Adipocyte (in vitro differentiated cells): Measurements from ENCODE around the gene LGR5.
A peak's percentile ranks its signal among the peaks of the same experiment; 100 is the strongest.

Experiments used
- DNase-seq: peaks from one replicate; pipeline ENCODE4 v3.0.0-alpha.2; 2015; ENCODE audit warnings: low read depth
- H3K27me3 ChIP-seq: replicated peaks from 2 replicates; pipeline ENCODE4 v1.7.0; 2013; ENCODE audit warnings: mild to moderate bottlenecking, low read length, moderate library complexity; ENCODE audit not compliant: control insufficient read depth, insufficient read depth
- H3K36me3 ChIP-seq: 2 replicates; pipeline ENCODE4 v1.7.0; 2013; ENCODE audit warnings: low read length, mild to moderate bottlenecking, moderate library complexity; ENCODE audit not compliant: control insufficient read depth, insufficient read depth, severe bottlenecking
- H3K4me1 ChIP-seq: 2 replicates; pipeline ENCODE4 v1.7.0; 2013; ENCODE audit warnings: mild to moderate bottlenecking, low read length, moderate library complexity; ENCODE audit not compliant: control insufficient read depth, insufficient read depth
- H3K4me3 ChIP-seq: 2 replicates; pipeline ENCODE4 v1.7.0; 2013; ENCODE audit warnings: mild to moderate bottlenecking, low read length, moderate library complexity
- H3K9ac ChIP-seq: 2 replicates; pipeline ENCODE4 v1.7.0; 2013; ENCODE audit warnings: mild to moderate bottlenecking, low read length, moderate library complexity
- H3K9me3 ChIP-seq: 2 replicates; pipeline ENCODE4 v1.7.0; 2013; ENCODE audit warnings: mild to moderate bottlenecking, low read length, moderate library complexity; ENCODE audit not compliant: control insufficient read depth

Gene LGR5

GRCh38 chr12:71521125-71521524, 81.5 kb downstream of the LGR5 start:
- DNase-seq: no peak
- Histone ChIP-seq H3K36me3 (no peaks in the 10 kb centered on the region), H3K9me3 (no peaks in the 10 kb centered on the region), H3K27me3 (no peaks in the 10 kb centered on the region), H3K4me3 (no peak overlapping the region), H3K4me1 (no peaks in the 10 kb centered on the region), H3K9ac (no peak overlapping the region)

DNA sequence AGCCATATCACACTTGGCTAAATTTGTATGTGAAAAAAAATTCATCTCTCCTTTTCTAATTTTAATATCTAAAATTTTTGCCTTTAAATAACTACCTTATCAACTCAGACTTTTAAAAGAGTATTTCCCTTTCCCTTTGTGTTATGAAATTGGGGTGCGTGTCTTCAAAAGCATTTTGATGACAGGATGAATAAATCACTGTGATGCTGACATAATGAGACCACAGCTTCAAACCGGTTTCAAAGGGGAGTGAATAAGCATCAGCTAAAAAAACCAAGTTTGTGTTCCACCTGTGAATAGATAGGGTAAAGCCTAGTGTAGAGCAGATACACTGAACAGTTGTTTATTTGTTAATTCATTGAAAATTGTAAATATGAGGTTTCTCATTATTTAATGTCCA, 85.0 kb downstream of the LGR5 start:
- Histone ChIP-seq H3K9me3 (peaks cover 4% of the 10 kb centered on the region), H3K27me3 (no peaks in the 10 kb centered on the region), H3K9ac (no peak overlapping the region), H3K4me3 (no peak overlapping the region), H3K36me3 (no peaks in the 10 kb centered on the region), H3K4me1 (no peaks in the 10 kb centered on the region)
- DNase-seq: no peak

GRCh38 chr12:71533703-71534102, 94.1 kb downstream of the LGR5 start:
- Histone ChIP-seq H3K9me3 (no peaks in the 10 kb centered on the region), H3K36me3 (no peaks in the 10 kb centered on the region), H3K9ac (no peak overlapping the region), H3K4me3 (no peak overlapping the region), H3K27me3 (no peaks in the 10 kb centered on the region), H3K4me1 (no peaks in the 10 kb centered on the region)
- no peak for DNase-seq

- H3K9ac ChIP-seq: no peak overlapping the region
- H3K4me3 ChIP-seq: no peak overlapping the region
Measured at GRCh38 chr12:71536279-71536938, 96.8 kb downstream of the LGR5 start.

DNA sequence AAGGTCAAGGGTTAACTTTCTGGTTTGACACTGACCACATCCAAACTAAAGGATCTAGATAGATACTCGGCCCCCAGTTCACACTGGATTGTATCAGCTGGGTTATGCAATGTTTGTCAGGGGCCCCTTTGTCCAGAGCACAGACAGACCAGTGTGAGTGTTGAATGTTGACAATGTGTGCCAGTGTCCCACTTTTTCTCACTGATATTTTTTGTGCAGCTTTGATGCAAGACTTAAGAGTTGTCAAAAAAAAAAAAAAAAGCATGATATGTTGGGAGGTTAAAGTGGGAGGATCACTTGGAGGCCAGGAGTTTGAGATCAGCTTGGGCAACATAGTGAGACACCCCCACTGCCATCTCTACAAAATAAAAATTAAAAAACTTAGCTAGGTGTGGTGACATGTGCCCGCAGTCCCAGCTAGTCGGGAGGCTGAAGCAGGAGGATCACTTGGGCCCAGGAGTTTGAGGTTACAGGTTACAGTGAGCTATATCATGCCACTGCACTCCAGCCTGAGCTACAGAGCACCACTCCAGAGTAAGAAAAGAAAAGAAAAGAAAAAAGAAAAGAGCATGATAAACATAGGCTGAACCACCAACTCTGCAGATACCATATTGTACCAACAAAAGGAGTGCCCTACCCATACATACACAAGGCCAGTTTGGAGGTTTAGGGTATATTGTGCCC, 97.5 kb downstream of the LGR5 start:
- Histone ChIP-seq H3K4me1 (no peaks in the 10 kb centered on the region), H3K27me3 (no peaks in the 10 kb centered on the region), H3K9me3 (no peaks in the 10 kb centered on the region), H3K9ac (no peak overlapping the region), H3K4me3 (no peak overlapping the region), H3K36me3 (no peaks in the 10 kb centered on the region)
- no peak for DNase-seq

More at GRCh38 chr12:71536279-71536938, 96.8 kb downstream of the LGR5 start:
- Histone ChIP-seq H3K36me3 (no peaks in the 10 kb centered on the region), H3K4me1 (no peaks in the 10 kb centered on the region), H3K27me3 (no peaks in the 10 kb centered on the region), H3K9me3 (no peaks in the 10 kb centered on the region)
- no peak for DNase-seq

DNA sequence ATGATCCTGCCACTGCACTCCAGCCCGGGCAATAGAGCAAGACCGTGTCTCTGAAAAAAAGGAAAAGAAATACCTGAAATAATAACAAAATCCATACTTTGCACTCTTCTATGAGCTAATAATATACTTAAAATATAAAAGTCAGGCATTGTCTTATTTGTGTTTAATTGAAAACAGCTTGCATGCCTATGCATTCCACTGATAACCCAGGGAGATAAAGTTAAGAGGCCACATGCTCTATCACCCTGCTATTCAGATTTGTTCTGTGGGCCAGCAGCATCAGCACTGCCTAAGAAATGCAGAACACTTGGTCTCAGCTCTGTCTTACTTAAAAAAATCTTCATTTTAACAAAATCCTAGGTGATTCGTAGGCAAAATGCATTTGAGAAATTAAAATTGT, 99.2 kb downstream of the LGR5 start:
- no peaks in the 10 kb centered on the region for H3K27me3 ChIP-seq
- no peaks in the 10 kb centered on the region for H3K9me3 ChIP-seq
- DNase-seq: no peak
- H3K4me1 ChIP-seq: no peaks in the 10 kb centered on the region
- no peak overlapping the region for H3K9ac ChIP-seq
- no peaks in the 10 kb centered on the region for H3K36me3 ChIP-seq
- no peak overlapping the region for H3K4me3 ChIP-seq

DNA sequence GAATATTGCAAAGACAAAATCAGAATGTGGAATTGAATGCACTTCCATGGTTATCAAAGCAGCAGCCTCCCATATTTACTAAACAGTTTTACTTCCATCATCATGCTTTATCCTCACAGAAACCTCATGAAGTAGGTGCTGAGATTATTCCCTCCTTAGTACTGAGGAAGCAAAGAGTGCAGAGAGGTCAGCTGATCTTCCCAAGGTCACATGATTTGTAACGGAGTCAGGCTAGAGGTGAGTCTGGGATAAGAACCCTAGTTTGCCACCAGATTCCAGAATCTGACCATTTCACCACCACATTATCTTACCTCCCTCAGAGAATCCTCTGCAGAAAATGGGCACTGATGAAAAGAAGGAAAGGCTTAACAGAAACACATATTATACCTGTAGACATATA, 102.0 kb downstream of the LGR5 start:
- Histone ChIP-seq H3K9me3 (no peaks in the 10 kb centered on the region), H3K9ac (no peak overlapping the region), H3K4me1 (no peaks in the 10 kb centered on the region), H3K27me3 (no peaks in the 10 kb centered on the region), H3K4me3 (no peak overlapping the region), H3K36me3 (no peaks in the 10 kb centered on the region)
- DNase-seq: no peak

DNA sequence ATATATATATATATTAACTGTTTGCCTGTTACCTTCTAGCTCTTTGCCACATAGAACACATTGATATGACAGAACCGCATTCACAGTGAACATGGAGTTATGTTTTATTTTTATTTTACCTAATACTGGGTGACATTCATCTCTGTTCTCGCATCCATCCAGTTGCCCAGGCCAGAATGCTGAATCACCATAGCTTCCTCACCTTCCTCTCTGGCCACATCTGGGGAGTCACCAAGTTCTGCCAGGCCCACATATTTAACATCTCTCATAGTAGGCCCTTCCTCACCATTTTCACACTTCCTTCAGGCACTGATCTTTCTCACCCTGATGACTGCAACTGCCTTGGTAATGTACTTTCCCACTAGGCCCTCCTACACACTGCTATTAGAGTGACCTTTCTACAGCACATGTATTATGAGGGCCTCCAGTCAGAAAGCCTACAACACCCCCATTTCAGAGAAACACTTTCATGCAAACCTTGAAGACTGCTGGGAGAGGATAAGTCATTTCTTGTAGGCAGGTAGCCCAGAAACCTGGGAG, 106.8 kb downstream of the LGR5 start:
- DNase-seq: no peak
- Histone ChIP-seq H3K27me3 (no peaks in the 10 kb centered on the region), H3K4me3 (no peak overlapping the region), H3K4me1 (no peaks in the 10 kb centered on the region), H3K36me3 (no peaks in the 10 kb centered on the region), H3K9me3 (no peaks in the 10 kb centered on the region), H3K9ac (no peak overlapping the region)

DNA sequence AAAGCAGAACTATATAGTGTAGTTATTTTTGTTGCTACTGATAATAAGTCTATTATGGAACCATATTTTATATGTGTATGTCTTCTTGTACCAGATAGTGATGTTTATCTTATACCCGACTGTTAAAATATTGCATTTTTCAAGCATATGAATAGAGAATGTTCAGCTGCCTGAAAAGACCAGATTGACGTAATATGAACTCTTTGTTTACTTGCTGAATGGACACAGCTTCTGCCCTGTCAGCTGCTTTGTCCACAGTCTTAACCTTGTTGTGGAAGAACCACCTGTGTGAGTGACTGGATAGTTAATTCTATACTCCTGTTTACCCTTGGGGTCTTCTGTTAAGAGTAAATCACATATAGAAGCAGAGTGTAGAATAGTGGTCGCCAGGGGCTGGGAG, 109.3 kb downstream of the LGR5 start:
- Histone ChIP-seq H3K27me3 (no peaks in the 10 kb centered on the region), H3K36me3 (no peaks in the 10 kb centered on the region), H3K4me1 (no peaks in the 10 kb centered on the region), H3K4me3 (no peak overlapping the region), H3K9me3 (no peaks in the 10 kb centered on the region), H3K9ac (no peak overlapping the region)
- no peak for DNase-seq

DNA sequence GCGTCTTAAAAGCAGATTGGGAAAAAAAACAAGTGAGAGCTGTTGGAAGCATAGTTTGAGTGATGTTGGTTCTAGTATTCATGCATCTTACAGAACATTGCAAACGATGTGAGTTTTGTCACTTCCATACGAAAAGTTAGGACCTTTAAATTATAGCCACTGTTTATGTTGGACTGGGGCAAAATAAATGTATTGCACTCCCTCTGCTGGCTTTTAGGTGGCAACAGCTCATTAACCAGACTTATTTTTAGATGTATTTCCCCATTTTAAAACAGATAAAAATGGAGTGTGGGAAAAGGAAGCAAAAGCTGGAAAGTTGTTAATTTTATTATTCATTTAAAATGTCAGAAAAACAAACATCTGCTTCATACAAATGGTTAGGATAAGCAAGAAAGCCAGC, 111.9 kb downstream of the LGR5 start:
- Histone ChIP-seq H3K9me3 (no peaks in the 10 kb centered on the region), H3K9ac (no peak overlapping the region), H3K4me1 (peaks cover 3% of the 10 kb centered on the region), H3K27me3 (no peaks in the 10 kb centered on the region), H3K4me3 (no peak overlapping the region), H3K36me3 (no peaks in the 10 kb centered on the region)
- peak; percentile 61 for DNase-seq

DNA sequence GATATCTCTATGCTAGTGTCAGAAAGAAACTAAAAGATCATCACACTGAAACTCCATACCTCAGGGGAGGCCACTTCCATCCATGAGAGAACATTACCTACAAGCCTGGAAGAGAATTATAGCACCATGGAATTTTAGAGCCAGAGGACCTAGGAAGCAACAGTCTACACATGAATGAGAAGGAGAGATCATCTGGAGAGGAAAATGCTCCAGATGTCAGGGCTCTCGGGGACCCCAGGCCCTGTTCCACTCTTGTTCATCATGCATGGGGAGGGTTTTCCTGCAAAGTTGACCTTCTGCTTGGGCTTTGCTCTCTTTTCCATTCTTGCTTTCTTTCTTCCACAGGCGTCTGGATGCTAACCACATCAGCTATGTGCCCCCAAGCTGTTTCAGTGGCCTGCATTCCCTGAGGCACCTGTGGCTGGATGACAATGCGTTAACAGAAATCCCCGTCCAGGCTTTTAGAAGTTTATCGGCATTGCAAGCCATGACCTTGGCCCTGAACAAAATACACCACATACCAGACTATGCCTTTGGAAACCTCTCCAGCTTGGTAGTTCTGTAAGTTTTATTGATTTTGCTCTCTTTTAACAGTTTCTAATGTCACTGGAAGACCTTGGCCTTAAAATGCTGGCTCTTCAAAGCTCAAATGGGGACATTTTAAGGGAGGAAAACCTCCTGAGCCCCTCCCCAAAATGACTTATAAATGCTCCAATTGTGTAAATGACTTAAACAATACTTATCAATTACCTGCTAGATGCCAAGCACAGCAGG, 113.3 kb downstream of the LGR5 start:
- H3K4me1 ChIP-seq: peaks cover 11% of the 10 kb centered on the region
- H3K9ac ChIP-seq: no peak overlapping the region
- DNase-seq: no peak
- no peaks in the 10 kb centered on the region for H3K27me3 ChIP-seq
- no peaks in the 10 kb centered on the region for H3K36me3 ChIP-seq
- no peak overlapping the region for H3K4me3 ChIP-seq
- no peaks in the 10 kb centered on the region for H3K9me3 ChIP-seq
